Esophagus (tissue), 2 donors: ENCODE measurements around the gene CPHXL. TPM values are rescaled to one million over a fixed set of nuclear protein-coding genes. Genes with fewer than 3 reads are reported as not detected.

ENCODE experiments used
- H3K27ac ChIP-seq, 2 donors: one replicate each; pipeline ENCODE4 v1.5.1; 2013; ENCODE audit warnings: low read depth in 2 of 2, mild to moderate bottlenecking in 2 of 2, inconsistent platforms in 1 of 2, low read length in 1 of 2, moderate library complexity in 1 of 2
- H3K27me3 ChIP-seq, 2 donors: one replicate each; pipeline ENCODE4 v1.6.1; 2013; ENCODE audit warnings: low read length in 2 of 2, control low read depth in 1 of 2, mild to moderate bottlenecking in 1 of 2; ENCODE audit not compliant: insufficient read depth in 2 of 2, control insufficient read depth in 1 of 2
- H3K36me3 ChIP-seq, 2 donors: one replicate each; pipeline ENCODE4 v1.6.1; 2013; ENCODE audit warnings: low read length in 1 of 2; ENCODE audit not compliant: control insufficient read depth in 2 of 2, insufficient read depth in 2 of 2
- H3K4me1 ChIP-seq, 2 donors: one replicate each; pipeline ENCODE4 v1.6.1; 2013; ENCODE audit warnings: low read length in 1 of 2; ENCODE audit not compliant: control insufficient read depth in 2 of 2, insufficient read depth in 2 of 2
- H3K4me3 ChIP-seq, 2 donors: one replicate each; pipeline ENCODE4 v1.5.1; 2013; ENCODE audit warnings: low read length in 2 of 2, mild to moderate bottlenecking in 2 of 2, low read depth in 1 of 2, moderate library complexity in 1 of 2
- H3K9me3 ChIP-seq, 2 donors: one replicate each; pipeline ENCODE4 v1.6.1; 2013; ENCODE audit warnings: mild to moderate bottlenecking in 2 of 2, low read depth in 1 of 2, low read length in 1 of 2, moderate library complexity in 1 of 2; ENCODE audit not compliant: control insufficient read depth in 2 of 2, insufficient read depth in 1 of 2
- WGBS, 2 donors: extraction: QIAGEN DNeasy Blood & Tissue Kit; methylation state at CpG; one replicate each; pipeline ENCODE4 v1.1.7; 2013; 5-methylcytosine and 5-hydroxymethylcytosine counted together
- polyA plus RNA-seq, 2 donors: library from polyadenylated mRNA; stranded (reverse); fragments of 200-250 nt; gene quantifications; one replicate each; pipeline ENCODE4 v1.2.3, GENCODE V29; 2013
- donor health status: healthy with polysubstance abuse.
- donor health status: Bipolar disorder and iron deficiency.

The CPHXL gene
- polyA plus RNA-seq: not detected

GRCh38 chr16:75726390-75726789 lies at the start of gene CPHXL:
Gene CPHXL, minus strand, starts transcription at chr16:75726490. Its CDS starts 48 bp downstream, at chr16:75726442.
- Histone ChIP-seq H3K4me3 (no peak within 1 kb of the TSS), H3K27me3 (no peaks in the 10 kb centered on the region), H3K9me3 (no peaks in the 10 kb centered on the region), H3K4me1 (no peaks in the 10 kb centered on the region), H3K27ac (no peak within 1 kb of the TSS), H3K36me3 (no peaks in the 10 kb centered on the region)
- 83 to 90% methylated on average over 5 of the region's 5 CpGs for WGBS, 2 donors

- Histone ChIP-seq H3K9me3 (peaks cover 0 to 2% of the 10 kb centered on the region in 2 donors), H3K36me3 (no peaks in the 10 kb centered on the region), H3K27me3 (no peaks in the 10 kb centered on the region), H3K4me1 (no peaks in the 10 kb centered on the region), H3K4me3 (no peak overlapping the region), H3K27ac (no peak overlapping the region)
- 42 to 43% methylated on average over 1 of the region's 1 CpG for WGBS, 2 donors
Measured at GRCh38 chr16:75774197-75774596, 47.9 kb upstream of the CPHXL start.

GRCh38 chr16:75770051-75770450 lies 43.8 kb upstream of the CPHXL start:
- H3K27ac ChIP-seq: no peak overlapping the region
- peaks cover 0 to 2% of the 10 kb centered on the region in 2 donors for H3K9me3 ChIP-seq
- no peaks in the 10 kb centered on the region for H3K36me3 ChIP-seq
- H3K4me3 ChIP-seq: no peak overlapping the region
- no peaks in the 10 kb centered on the region for H3K27me3 ChIP-seq
- no peaks in the 10 kb centered on the region for H3K4me1 ChIP-seq

- Histone ChIP-seq H3K4me1 (no peaks in the 10 kb centered on the region), H3K27ac (no peak overlapping the region), H3K4me3 (no peak overlapping the region), H3K36me3 (no peaks in the 10 kb centered on the region), H3K27me3 (no peaks in the 10 kb centered on the region), H3K9me3 (no peaks in the 10 kb centered on the region)
- 20 to 21% methylated on average over 7 of the region's 7 CpGs for WGBS, 2 donors
Measured at GRCh38 chr16:75764154-75764768, 38.0 kb upstream of the CPHXL start.

- Histone ChIP-seq H3K27ac (no peak overlapping the region), H3K4me3 (no peak overlapping the region), H3K9me3 (no peaks in the 10 kb centered on the region), H3K4me1 (no peaks in the 10 kb centered on the region), H3K36me3 (no peaks in the 10 kb centered on the region), H3K27me3 (no peaks in the 10 kb centered on the region)
- WGBS, 2 donors: 84 to 88% methylated on average over 3 of the region's 3 CpGs
Measured at GRCh38 chr16:75763204-75763603, 36.9 kb upstream of the CPHXL start.

- H3K36me3 ChIP-seq: no peaks in the 10 kb centered on the region
- 73 to 78% methylated on average over 2 of the region's 2 CpGs for WGBS, 2 donors
- no peaks in the 10 kb centered on the region for H3K4me1 ChIP-seq
- H3K4me3 ChIP-seq: no peak overlapping the region
- no peaks in the 10 kb centered on the region for H3K27me3 ChIP-seq
- H3K27ac ChIP-seq: no peak overlapping the region
- H3K9me3 ChIP-seq: no peaks in the 10 kb centered on the region
Measured at GRCh38 chr16:75762746-75763145, 36.5 kb upstream of the CPHXL start.

- H3K36me3 ChIP-seq: no peaks in the 10 kb centered on the region
- no peaks in the 10 kb centered on the region for H3K27me3 ChIP-seq
- WGBS, 2 donors: 74 to 75% methylated on average over 7 of the region's 7 CpGs
- no peak overlapping the region for H3K4me3 ChIP-seq
- H3K9me3 ChIP-seq: no peaks in the 10 kb centered on the region
- no peaks in the 10 kb centered on the region for H3K4me1 ChIP-seq
- H3K27ac ChIP-seq: no peak overlapping the region
Measured at GRCh38 chr16:75761108-75761507, 34.8 kb upstream of the CPHXL start.

GRCh38 chr16:75760018-75760519 lies 33.8 kb upstream of the CPHXL start:
- H3K27me3 ChIP-seq: no peaks in the 10 kb centered on the region
- no peaks in the 10 kb centered on the region for H3K36me3 ChIP-seq
- no peaks in the 10 kb centered on the region for H3K4me1 ChIP-seq
- whole genome bisulfite sequencing, 2 donors: 41% methylated on average over 2 of the region's 2 CpGs
- no peaks in the 10 kb centered on the region for H3K9me3 ChIP-seq
- no peak overlapping the region for H3K27ac ChIP-seq
- no peak overlapping the region for H3K4me3 ChIP-seq

- Histone ChIP-seq H3K27ac (no peak overlapping the region), H3K4me1 (peaks cover 0 to 4% of the 10 kb centered on the region in 2 donors), H3K27me3 (no peaks in the 10 kb centered on the region), H3K9me3 (no peaks in the 10 kb centered on the region), H3K36me3 (no peaks in the 10 kb centered on the region), H3K4me3 (no peak overlapping the region)
- 43 to 75% methylated on average over 1 of the region's 1 CpG for WGBS, 2 donors
Measured at GRCh38 chr16:75758215-75758614, 31.9 kb upstream of the CPHXL start.

GRCh38 chr16:75754141-75754540 lies 27.9 kb upstream of the CPHXL start:
- no peak overlapping the region for H3K27ac ChIP-seq
- H3K4me1 ChIP-seq: peaks cover 0 to 4% of the 10 kb centered on the region in 2 donors
- H3K4me3 ChIP-seq: no peak overlapping the region
- H3K9me3 ChIP-seq: no peaks in the 10 kb centered on the region
- H3K27me3 ChIP-seq: no peaks in the 10 kb centered on the region
- WGBS, 2 donors: 24 to 34% methylated on average over 5 of the region's 5 CpGs
- H3K36me3 ChIP-seq: peaks cover 0 to 2% of the 10 kb centered on the region in 2 donors
